ENCODE results near the gene NRDC.

NRDC gene

DNA sequence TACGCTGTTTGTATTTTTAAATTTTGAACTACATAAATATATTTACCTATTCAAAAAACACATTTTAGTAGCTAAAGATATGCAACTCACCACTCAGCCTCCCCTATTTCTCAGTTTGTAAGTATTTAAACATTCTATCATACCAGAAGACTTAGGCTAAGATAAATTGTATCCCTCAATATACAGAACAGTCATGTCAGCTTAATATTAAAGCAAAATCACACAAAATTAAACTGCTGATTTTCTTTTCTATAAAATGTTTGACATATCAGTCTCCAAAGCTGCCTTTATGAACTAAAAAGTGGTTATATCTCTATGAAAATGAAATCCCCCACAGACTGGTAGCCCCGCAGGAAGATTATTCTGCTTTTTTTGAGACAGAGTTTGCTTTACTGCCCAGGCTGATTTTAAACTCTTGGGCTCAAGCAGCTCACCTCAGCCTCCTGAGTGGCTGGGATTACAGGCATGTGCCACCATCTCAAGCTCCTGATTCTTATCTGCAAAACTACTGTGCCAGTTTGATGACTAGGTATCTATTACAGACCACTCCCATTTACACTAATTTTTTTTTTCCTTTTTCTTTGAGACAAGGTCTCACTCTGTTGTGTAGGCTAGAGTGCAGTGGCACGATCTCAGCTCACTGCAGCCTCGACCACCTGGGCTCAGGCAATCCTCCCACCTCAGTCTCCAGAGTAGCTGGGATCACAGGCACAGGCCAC, 37.6 kb downstream of the NRDC start (continued):
- TF ChIP-seq, protein P1, sequence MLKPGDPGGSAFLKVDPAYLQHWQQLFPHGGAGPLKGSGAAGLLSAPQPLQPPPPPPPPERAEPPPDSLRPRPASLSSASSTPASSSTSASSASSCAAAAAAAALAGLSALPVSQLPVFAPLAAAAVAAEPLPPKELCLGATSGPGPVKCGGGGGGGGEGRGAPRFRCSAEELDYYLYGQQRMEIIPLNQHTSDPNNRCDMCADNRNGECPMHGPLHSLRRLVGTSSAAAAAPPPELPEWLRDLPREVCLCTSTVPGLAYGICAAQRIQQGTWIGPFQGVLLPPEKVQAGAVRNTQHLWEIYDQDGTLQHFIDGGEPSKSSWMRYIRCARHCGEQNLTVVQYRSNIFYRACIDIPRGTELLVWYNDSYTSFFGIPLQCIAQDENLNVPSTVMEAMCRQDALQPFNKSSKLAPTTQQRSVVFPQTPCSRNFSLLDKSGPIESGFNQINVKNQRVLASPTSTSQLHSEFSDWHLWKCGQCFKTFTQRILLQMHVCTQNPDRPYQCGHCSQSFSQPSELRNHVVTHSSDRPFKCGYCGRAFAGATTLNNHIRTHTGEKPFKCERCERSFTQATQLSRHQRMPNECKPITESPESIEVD (tag by site-specific recombination; IDR thresholded peaks at IDR 0.05), result no peak

DNA sequence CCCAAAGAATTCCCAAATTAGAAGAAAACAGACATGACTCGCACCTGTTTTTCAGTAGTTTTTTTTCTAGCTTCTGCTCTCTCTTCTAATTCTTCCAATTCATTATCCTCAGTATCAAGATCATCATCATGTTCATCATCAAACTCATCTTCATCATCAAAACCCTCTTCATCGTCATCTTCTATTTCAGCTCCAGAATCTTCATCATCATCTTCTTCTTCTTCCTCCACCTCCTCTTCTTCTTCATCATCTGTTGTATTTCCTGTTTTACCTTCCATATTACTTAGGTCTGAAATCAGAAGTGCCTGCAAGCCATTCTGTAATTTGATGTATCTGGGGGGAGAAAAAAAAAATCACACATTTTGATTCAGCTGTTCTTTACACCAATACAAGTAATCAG, 38.3 kb downstream of the NRDC start:
- no peak overlapping the region for H3K4me3 ChIP-seq (ENCODE audit: low read depth, low read length)
- H3K36me3 ChIP-seq (ENCODE audit: control insufficient read depth in 2 of 2, insufficient read depth in 1 of 2, low read length in 2 of 2), result peaks cover 16 to 23% of the 10 kb centered on the region in 2 experiments
- H3K27ac ChIP-seq (ENCODE audit: extremely low read depth, low read depth, low read length), result no peak overlapping the region
- POLR2A ChIA-PET, result no interaction called here
- TF ChIP-seq ZFP3 (tag by site-specific recombination; IDR thresholded peaks at IDR 0.05; ENCODE audit: low read depth), result no peak
- no peak for TF ChIP-seq ZEB2 (tag by site-specific recombination; IDR thresholded peaks at IDR 0.05)
- no peak for TF ChIP-seq PRDM1 (tag by site-specific recombination; IDR thresholded peaks at IDR 0.05)
- TF ChIP-seq ZNF664 (tag by site-specific recombination; IDR thresholded peaks at IDR 0.05), result no peak
- TF ChIP-seq, protein P2, sequence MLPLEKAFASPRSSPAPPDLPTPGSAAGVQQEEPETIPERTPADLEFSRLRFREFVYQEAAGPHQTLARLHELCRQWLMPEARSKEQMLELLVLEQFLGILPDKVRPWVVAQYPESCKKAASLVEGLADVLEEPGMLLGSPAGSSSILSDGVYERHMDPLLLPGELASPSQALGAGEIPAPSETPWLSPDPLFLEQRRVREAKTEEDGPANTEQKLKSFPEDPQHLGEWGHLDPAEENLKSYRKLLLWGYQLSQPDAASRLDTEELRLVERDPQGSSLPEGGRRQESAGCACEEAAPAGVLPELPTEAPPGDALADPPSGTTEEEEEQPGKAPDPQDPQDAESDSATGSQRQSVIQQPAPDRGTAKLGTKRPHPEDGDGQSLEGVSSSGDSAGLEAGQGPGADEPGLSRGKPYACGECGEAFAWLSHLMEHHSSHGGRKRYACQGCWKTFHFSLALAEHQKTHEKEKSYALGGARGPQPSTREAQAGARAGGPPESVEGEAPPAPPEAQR (tag by site-specific recombination; IDR thresholded peaks at IDR 0.05), result no peak
- TF ChIP-seq GLIS2 (tag by site-specific recombination; IDR thresholded peaks at IDR 0.05), result no peak
- no peak for TF ChIP-seq ZNF707 (tag by site-specific recombination; IDR thresholded peaks at IDR 0.05)
- TF ChIP-seq ZNF513 (tag by site-specific recombination; IDR thresholded peaks at IDR 0.05), result peak; percentile 98
- no peak for TF ChIP-seq ZNF16 (tag by site-specific recombination; IDR thresholded peaks at IDR 0.05; ENCODE audit: low read depth)
- CTCF ChIA-PET, result interaction anchor here (0.7 to 1.4 kb wide), 3 partner anchors 17 to 56 kb away, joined by 3 read pairs; no protein-coding TSS in a partner anchor
- H3K9me3 ChIP-seq (ENCODE audit: control insufficient read depth, insufficient read depth, low read depth, low read length), result no peaks in the 10 kb centered on the region
- peaks cover 17% of the 10 kb centered on the region for H3K4me1 ChIP-seq (ENCODE audit: control insufficient read depth, insufficient read depth, low read length)

- Histone ChIP-seq H3K9me3 (ENCODE audit: control insufficient read depth, insufficient read depth, low read depth, low read length) (no peaks in the 10 kb centered on the region), H3K4me1 (ENCODE audit: control insufficient read depth, insufficient read depth, low read length) (peaks cover 17% of the 10 kb centered on the region), H3K36me3 (ENCODE audit: control insufficient read depth in 2 of 2, insufficient read depth in 1 of 2, low read length in 2 of 2) (peaks cover 25% of the 10 kb centered on the region in 2 experiments), H3K27ac (ENCODE audit: extremely low read depth, low read depth, low read length) (no peak overlapping the region), H3K4me3 (ENCODE audit: low read depth, low read length) (no peak overlapping the region)
- ChIA-PET CTCF (interaction anchor here (0.6 to 0.8 kb wide), 2 partner anchors 37 to 246 kb away, joined by 3 to 5 read pairs; no protein-coding TSS in a partner anchor), POLR2A (no interaction called here)
- TF ChIP-seq SETDB1 (IDR thresholded peaks at IDR 0.05; ENCODE audit: insufficient read length, low read length) (no peak), KLF1 (tag by site-specific recombination; IDR thresholded peaks at IDR 0.05) (0 out of 2 replicates have a peak, but pooled peaks have one; percentile 26)
Observed at GRCh38 chr1:51839094-51839493, 39.4 kb downstream of the NRDC start.

DNA sequence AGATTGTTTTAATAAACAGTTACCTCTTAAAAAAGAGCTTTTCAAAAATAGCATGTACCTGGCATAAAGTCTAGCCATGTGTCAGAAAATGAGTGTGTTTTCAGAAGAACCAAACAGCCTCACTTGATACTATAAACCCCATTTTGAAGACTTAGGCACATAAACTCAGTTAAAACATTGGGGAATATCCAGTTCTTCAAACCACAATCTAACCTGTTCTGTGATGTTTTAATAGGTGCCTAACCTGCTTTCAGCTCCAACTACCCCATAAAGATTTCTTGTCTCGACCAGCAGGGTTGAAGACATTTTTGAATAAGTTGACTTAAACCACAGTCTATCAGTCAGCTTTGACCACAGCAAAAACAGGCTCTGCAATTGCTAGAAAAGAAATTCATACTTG, 41.3 kb downstream of the NRDC start:
- H3K4me1 ChIP-seq (ENCODE audit: control insufficient read depth, insufficient read depth, low read length), result peaks cover 11% of the 10 kb centered on the region
- no peak overlapping the region for H3K27ac ChIP-seq (ENCODE audit: extremely low read depth, low read depth, low read length)
- no peaks in the 10 kb centered on the region for H3K9me3 ChIP-seq (ENCODE audit: control insufficient read depth, insufficient read depth, low read depth, low read length)
- H3K36me3 ChIP-seq (ENCODE audit: control insufficient read depth in 2 of 2, insufficient read depth in 1 of 2, low read length in 2 of 2), result peaks cover 31 to 32% of the 10 kb centered on the region in 2 experiments
- CTCF ChIA-PET, result interaction anchor here (0.9 kb wide), 1 partner anchor 15 kb away, joined by 3 read pairs; no protein-coding TSS in a partner anchor
- POLR2A ChIA-PET, result interaction anchor here (0.6 kb wide), 2 partner anchors 27 to 209 kb away, joined by 4 read pairs; no protein-coding TSS in a partner anchor
- no peak overlapping the region for H3K4me3 ChIP-seq (ENCODE audit: low read depth, low read length)
- TF ChIP-seq ZNF239 (tag by site-specific recombination; IDR thresholded peaks at IDR 0.05) (no peak), ZNF776 (tag by site-specific recombination; IDR thresholded peaks at IDR 0.05; ENCODE audit: borderline replicate concordance) (no peak), GLIS2 (tag by site-specific recombination; IDR thresholded peaks at IDR 0.05) (no peak), ZFHX2 (tag by site-specific recombination; conservative IDR thresholded peaks at IDR 0.05) (no peak), ZNF10 (tag by site-specific recombination; IDR thresholded peaks at IDR 0.05) (no peak), ZNF324 (tag by site-specific recombination; IDR thresholded peaks at IDR 0.05) (no peak), ZNF433 (tag by site-specific recombination; IDR thresholded peaks at IDR 0.05; ENCODE audit: low read depth) (no peak), REPIN1 (tag by site-specific recombination; IDR thresholded peaks at IDR 0.05; ENCODE audit: low read depth) (no peak), ZNF157 (tag by site-specific recombination; IDR thresholded peaks at IDR 0.05) (no peak), ZNF426 (tag by site-specific recombination; IDR thresholded peaks at IDR 0.05) (no peak), ZFP69B (tag by site-specific recombination; IDR thresholded peaks at IDR 0.05) (no peak)
- TF ChIP-seq, protein P3, sequence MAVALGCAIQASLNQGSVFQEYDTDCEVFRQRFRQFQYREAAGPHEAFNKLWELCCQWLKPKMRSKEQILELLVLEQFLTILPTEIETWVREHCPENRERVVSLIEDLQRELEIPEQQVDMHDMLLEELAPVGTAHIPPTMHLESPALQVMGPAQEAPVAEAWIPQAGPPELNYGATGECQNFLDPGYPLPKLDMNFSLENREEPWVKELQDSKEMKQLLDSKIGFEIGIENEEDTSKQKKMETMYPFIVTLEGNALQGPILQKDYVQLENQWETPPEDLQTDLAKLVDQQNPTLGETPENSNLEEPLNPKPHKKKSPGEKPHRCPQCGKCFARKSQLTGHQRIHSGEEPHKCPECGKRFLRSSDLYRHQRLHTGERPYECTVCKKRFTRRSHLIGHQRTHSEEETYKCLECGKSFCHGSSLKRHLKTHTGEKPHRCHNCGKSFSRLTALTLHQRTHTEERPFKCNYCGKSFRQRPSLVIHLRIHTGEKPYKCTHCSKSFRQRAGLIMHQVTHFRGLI (tag by site-specific recombination; IDR thresholded peaks at IDR 0.05), result no peak
